Measurements from ENCODE around the gene MREG. TPM values are rescaled to one million over a fixed set of nuclear protein-coding genes. Genes with fewer than 3 reads are reported as not detected.

Gene MREG
- total and polyA plus RNA-seq, 10 of the 15 experiments (the other 5 are each of a cell fraction or from before 2014, with no cell fraction given): 6.9 to 45.0 (median 28.5) TPM

GRCh38 chr2:215941726-215942125 lies 71.6 kb downstream of the MREG start:
- intact Hi-C loops (cut with micrococcal nuclease; ENCODE audit: unreplicated experiment) (no loop called here), in situ Hi-C loops (cut with MboI) (loop anchor here (10.0 to 25.0 kb wide), 2 partner anchors 723 to 1629 kb away; no protein-coding TSS in a partner anchor)
- H3K9me3 ChIP-seq (replicated peaks; ENCODE audit: control insufficient read depth, insufficient read depth, low read length): no peaks in the 10 kb centered on the region
- H3K79me2 ChIP-seq (ENCODE audit: control insufficient read depth, insufficient read depth, low read length): no peaks in the 10 kb centered on the region
- FAIRE-seq: no peak
- H3K4me1 ChIP-seq (ENCODE audit: control insufficient read depth, insufficient read depth, low read length): no peaks in the 10 kb centered on the region
- H3K4me3 ChIP-seq: no peak overlapping the region
- no peak overlapping the region for H3K27ac ChIP-seq (ENCODE audit: control insufficient read depth, insufficient read depth)
- H4K20me1 ChIP-seq (ENCODE audit: control insufficient read depth, insufficient read depth): no peaks in the 10 kb centered on the region
- no peaks in the 10 kb centered on the region for H3K27me3 ChIP-seq (replicated peaks in 1 of 2; ENCODE audit: control insufficient read depth in 2 of 2, insufficient read depth in 2 of 2, low read length in 1 of 2)
- BruUV-seq (replicated peaks): no TSS peak
- SMC1A ChIA-PET (ENCODE audit: uncharacterized antibody, unreplicated experiment): interaction anchor here (2.0 kb wide), 1 partner anchor 9 kb away, joined by 4 read pairs; no protein-coding TSS in a partner anchor
- H3K4me2 ChIP-seq (ENCODE audit: control insufficient read depth, insufficient read depth): no peak overlapping the region
- CTCF ChIA-PET: interaction anchor here (1.0 to 1.1 kb wide), 2 partner anchors 8 to 64 kb away, joined by 3 to 4 read pairs; no protein-coding TSS in a partner anchor
- TF ChIP-seq USF1 (IDR thresholded peaks at IDR 0.05; ENCODE audit: borderline replicate concordance, extremely low read length, insufficient read depth, low read depth, low read length): no peak
- TF ChIP-seq ZNF207 (IDR thresholded peaks at IDR 0.05; ENCODE audit: borderline replicate concordance): no peak
- TF ChIP-seq NBN (IDR thresholded peaks at IDR 0.05): no peak
- TF ChIP-seq SIX5 (IDR thresholded peaks at IDR 0.05; ENCODE audit: low read depth, low read length, severe bottlenecking): no peak
- no peak for TF ChIP-seq BCL3 (IDR thresholded peaks at IDR 0.05; ENCODE audit: borderline replicate concordance, insufficient read depth, low read depth, low read length, poor library complexity, severe bottlenecking)
- no peak for TF ChIP-seq CHD2 (IDR thresholded peaks at IDR 0.05; ENCODE audit: borderline replicate concordance, low read depth, low read length)
- TF ChIP-seq PAX5 (IDR thresholded peaks at IDR 0.05; ENCODE audit: borderline replicate concordance, low read depth, low read length): no peak
- no peak for TF ChIP-seq SPI1 (IDR thresholded peaks at IDR 0.05; ENCODE audit: borderline replicate concordance, insufficient read depth, low read depth, low read length)
- TF ChIP-seq BMI1 (IDR thresholded peaks at IDR 0.05; ENCODE audit: borderline replicate concordance): no peak
- TF ChIP-seq ZNF622 (IDR thresholded peaks at IDR 0.05): no peak
- H2AFZ ChIP-seq (ENCODE audit: control insufficient read depth, low read depth, low read length): no peak overlapping the region
- RAD21 ChIA-PET (ENCODE audit: unreplicated experiment): no interaction called here
- no peak for DNase-seq (ENCODE audit: low read depth, low spot score)
- peaks cover 3 to 21% of the 10 kb centered on the region in 2 experiments; a peak in 3 of 4 replicates for H3K36me3 ChIP-seq (ENCODE audit: control insufficient read depth in 2 of 2, insufficient read depth in 2 of 2, low read length in 1 of 2)
- H3K9ac ChIP-seq (ENCODE audit: control insufficient read depth, insufficient read depth, low read length): no peak overlapping the region
- WGBS (ENCODE audit: insufficient coverage, insufficient replicate concordance, low lambda C conversion rate, missing lambda C conversion rate): 90% methylated on average over 1 of the region's 1 CpG
- POLR2A ChIA-PET: no interaction called here
- no peak for ATAC-seq
